ENCODE measurements around the gene TMEM44. TPM values are rescaled to one million over a fixed set of nuclear protein-coding genes. Genes with fewer than 3 reads are reported as not detected.
"Not testable (repeated sequence)": the region's sequence is repeated elsewhere in the genome, so short reads cannot be mapped to it uniquely, and the experiment has no call there.

The TMEM44 gene
- total RNA-seq, 2 donors from 2014 or later: 46.1 to 68.2 TPM

DNA sequence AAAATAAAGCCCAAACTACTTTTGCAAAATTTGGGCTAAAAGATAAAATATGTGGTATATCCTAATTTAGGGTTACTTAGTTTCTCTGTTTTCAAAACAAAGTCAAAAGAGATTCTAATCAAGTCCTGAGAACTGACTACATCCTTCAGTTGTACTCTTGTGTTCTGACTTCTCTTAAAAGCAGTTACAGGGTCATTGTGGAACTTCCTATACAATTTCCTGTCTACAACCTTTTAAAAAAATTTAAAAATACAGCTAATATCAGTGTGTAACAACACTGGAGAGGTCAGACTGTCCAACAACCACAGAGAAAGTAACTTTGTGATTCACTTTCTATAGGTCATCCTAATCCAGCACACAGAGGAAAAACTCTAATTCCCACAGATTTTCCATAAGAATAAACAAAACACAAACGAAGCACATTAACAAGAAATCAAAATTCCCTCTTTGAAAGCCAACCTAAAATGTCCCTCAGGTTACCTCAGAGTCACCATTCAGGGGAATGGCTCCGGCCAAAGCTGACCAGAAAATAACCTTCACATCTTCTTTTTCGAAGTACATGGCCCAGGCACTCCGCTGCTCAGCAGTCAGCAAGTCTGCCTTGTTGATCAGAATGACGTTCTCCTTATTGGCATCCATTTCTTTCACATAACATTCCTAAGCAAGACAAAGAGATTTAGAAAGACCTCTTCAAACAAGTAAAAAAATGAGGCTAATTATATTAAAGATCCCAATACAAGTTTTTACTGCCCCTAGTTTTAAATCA, 25.4 kb upstream of the TMEM44 start:
- ATAC-seq (no peak), DNase-seq (no peak)
- intact Hi-C loops (cut with DNase I, micrococcal nuclease): no loop called here

DNA sequence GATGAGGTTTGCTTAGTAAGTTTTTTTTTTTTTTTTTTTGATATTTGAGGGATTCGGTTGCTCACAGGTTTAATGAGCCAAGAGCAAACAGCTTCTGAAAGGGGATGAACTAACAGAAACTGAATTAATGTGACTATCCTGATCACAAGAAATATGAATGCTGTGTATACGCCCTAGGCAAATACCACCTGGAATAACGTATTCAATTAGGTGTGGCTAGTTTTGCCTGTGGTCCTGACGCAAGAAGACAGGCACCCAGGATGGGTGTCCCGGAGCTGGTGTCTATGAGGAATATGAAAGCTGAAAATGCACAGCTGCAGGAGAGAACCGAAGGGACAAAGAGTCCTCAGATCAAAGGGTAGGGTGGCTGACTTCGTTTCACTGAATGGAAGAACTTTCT, 24.2 kb upstream of the TMEM44 start:
- DNase-seq (no peak), ATAC-seq (peak; percentile 96)
- intact Hi-C loops (cut with DNase I, micrococcal nuclease): no loop called here

DNA sequence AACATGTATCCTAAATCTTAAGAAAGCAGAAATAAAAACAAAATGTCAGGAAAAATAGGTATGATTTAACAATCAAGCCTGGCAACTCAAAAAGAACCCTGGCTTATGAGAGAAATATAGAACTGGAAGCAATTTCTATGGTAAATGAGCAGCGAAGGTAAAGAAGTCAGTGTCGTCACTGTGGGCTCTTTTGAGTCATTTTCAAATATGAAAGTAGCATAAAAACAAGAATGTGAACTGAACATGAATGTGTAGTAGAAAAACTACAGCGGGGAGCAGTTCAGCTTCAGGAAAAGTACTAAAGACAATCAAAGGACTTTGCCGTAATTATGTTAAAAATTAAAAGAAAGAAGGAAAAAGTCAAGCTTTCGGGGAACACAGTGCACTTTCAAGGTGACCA, 21.2 kb upstream of the TMEM44 start:
- DNase-seq: no peak
- intact Hi-C loops (cut with DNase I, micrococcal nuclease): no loop called here
- ATAC-seq: no peak

DNA sequence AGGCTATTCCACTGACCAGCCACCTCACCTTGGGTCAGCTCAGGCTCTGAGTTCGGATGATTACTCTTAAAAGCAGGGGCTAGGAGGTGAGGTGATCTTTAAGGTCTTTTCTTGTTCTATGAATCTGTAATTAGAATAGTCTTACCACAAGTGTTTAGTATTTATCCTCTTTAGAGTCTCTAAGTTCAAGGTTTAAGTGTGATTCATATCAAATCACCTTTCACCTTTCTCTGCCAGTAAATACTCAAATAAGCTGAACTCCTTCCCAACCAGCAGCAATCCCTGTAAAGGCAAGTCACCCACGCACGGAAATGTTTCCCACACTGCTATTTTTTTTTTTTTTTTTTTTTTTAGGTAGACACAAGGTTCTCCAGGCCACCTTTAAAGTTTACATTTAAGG, 14.5 kb upstream of the TMEM44 start:
- intact Hi-C loops (cut with DNase I, micrococcal nuclease): no loop called here
- DNase-seq: no peak
- ATAC-seq: peak; percentile 57

DNA sequence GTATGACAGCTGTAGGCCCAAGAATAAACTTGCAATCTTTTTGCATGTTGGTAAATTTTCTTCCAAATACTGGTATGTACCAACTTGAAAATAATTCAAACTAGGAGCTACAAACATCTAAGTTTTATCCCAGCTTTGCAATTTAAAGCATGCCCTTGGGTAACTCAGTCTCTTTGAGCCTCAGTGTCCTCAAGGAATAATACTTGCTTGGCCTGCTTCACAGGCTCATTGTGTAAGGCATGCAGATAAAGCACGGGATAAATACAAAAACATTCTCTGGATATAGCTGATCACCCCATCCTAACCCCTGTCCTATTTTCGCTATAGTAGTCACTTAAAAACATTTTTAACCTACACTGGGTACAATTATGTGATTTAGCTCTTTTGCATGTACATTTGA, 9.6 kb upstream of the TMEM44 start:
- DNase-seq: no peak
- intact Hi-C loops (cut with DNase I, micrococcal nuclease): no loop called here
- ATAC-seq: no peak

DNA sequence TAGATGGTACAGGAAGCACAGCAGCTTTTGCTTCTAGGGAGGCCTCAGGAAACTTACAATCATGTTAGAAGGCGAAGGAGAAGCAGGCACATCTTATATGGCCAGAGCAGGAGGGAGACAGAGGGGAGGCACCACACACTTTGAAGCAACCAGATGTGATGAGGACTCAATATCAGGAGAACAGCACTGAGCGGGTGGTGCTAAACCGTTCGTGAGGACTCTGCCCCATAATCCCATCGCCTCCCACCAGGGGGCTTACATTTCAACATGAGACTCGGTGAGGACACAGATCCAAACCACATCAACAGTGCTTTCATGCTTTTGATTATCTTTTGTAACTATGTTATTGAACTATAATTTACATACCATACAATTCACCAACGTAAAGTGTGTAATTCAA, 7.6 kb upstream of the TMEM44 start:
- ATAC-seq (no peak), DNase-seq (no peak)
- intact Hi-C loops (cut with DNase I, micrococcal nuclease): no loop called here

DNA sequence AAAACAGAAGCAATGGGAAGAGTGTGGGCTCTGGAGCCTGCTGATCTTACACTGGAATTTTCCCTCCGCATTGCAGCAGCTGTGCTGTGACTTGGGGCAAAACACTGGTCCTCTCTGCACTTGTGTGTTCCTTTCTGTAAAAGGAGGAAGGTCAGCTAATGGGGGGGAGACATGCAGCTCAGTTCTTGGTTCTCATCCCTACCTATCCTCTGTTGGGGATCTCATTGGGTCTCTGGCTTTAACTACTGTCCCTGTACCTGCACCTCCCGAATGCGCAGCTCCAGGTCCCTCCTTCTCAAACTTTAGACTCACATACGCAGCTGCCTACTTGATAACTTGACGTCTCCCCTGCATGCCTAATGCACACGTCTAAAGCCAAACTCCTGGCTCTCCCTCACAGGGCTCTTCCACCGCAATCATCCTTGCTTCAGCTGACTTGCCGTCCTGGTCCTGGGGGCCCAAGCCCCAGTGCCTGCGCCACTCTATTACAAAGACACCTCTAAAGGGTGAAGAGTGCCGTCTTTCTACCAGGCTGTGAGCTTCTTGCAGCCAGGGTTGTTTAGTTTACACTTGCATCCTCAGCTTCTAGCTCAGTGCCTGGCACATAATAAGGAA, 5.9 kb upstream of the TMEM44 start:
- intact Hi-C loops (cut with DNase I, micrococcal nuclease): no loop called here
- DNase-seq (no peak), ATAC-seq (no peak)

DNA sequence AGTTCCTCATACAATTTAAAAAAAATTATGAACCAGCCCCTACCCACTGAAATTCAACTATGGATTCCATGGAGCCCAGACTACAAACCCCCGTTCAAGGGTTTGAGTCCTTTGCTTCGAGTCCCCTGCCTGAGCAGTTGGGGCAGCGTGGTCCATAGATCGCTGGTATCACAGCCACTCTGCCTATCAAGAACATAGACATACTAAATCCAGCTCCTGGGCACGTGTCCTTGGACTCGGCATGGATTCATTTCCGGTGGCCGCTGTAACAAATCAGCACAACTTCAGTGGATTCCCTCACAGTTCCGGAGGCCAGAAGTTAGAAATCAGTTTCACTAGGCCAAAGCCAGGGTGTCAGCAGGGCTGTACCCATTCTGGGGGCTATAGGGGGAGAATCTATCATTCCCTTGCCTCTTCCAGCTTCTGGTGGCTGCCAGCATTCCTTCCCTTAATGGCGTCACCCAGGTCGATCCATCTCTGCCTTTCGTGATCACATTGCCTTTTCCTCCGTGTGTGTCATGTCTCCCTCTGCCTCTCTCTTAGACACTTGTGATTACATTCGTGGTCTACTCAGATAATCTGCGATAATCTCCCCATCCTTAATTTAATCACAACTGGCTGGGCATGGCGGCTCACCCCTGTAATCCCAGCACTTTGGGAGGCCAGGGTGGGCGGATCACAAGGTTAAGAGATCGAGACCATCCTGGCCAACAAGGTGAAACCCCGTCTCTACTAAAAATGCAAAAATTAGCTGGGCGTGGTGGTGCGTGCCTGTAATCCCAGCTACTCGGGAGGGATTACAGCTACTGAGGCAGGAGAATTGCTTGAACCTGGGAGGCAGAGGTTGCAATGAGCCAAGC, 4.6 kb upstream of the TMEM44 start:
- intact Hi-C loops (cut with DNase I, micrococcal nuclease): no loop called here
- ATAC-seq: no peak
- no peak for DNase-seq

DNA sequence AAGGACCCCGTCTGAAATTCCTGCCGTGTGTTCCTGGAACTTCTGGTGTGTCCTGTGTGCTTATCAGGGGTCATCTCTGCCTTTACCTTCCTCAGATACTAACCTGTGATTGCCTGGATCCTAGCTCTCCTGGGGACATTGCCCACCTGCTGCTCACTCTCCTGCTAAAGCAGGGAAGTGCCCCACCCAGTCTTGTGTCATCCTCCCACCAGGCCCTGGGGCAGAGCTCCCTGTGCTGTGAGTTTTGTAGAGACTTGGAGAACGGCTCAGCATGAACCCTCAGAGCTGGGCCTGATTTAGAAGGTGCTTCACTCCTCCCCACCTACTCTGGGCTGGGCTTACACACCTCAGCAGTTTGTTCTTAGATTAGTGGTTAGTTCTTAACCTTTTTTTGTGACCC, 3.8 kb upstream of the TMEM44 start:
- intact Hi-C loops (cut with DNase I, micrococcal nuclease): no loop called here
- ATAC-seq (no peak), DNase-seq (no peak)

DNA sequence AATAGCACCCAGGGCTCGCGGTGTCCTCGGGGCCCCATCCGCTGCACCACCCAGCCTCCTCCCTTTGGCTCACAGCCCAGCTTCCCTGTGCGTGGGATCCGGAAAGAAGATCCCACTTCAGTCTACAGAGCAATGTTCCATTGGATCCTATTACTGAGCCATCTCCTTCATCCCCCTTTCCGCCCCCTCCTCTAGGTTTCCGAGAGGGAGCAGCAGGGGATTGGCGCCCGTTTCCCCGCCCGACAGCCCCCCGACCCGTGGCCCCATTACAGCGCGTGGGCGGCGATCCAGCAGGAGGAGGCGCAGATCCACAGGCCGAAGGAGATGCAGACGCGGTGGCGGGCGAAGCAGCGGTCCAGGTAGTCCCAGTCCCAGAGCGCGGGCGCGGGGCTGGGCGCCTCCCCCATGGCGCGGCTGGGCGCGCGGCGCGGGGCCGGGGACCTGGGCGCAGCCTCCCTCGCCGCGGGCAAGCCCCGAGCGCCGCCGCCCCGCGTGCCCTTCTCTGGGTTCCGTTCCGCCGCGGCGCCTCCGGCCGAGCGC, 340 bp downstream of the TMEM44 start:
- ATAC-seq (peak; percentile 64), DNase-seq (peak; percentile 79 to 82)
- intact Hi-C loops (cut with DNase I, micrococcal nuclease): no loop called here

DNA sequence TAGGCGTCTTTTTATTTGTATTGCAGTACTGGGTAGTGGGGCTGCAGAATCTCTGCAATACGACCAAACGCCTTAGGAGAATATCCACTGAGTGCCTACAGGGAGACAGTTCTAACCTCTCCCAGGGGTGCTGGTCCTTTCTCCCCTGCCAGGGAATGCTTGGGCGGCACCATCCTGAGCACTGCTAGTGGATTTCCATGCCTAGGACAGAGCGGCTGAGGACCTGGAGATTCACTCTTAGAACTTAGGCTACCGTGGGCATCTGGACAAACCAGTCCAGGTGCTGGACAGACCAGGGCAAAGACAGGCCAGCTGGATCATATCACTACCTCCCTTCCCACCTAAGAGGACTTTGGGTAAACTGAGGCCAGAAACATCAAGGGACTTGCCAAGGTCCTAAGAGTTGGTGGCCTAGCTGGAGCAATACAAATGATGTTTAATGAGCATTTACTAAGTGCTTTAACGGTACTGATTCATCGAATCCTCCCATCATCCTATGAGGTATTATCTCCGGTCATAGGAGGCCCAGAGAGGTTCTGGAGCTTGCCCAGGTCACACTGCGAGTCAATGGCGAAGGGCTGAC, 902 bp downstream of the TMEM44 start:
- intact Hi-C loops (cut with DNase I, micrococcal nuclease): no loop called here
- DNase-seq (no peak), ATAC-seq (no peak)

DNA sequence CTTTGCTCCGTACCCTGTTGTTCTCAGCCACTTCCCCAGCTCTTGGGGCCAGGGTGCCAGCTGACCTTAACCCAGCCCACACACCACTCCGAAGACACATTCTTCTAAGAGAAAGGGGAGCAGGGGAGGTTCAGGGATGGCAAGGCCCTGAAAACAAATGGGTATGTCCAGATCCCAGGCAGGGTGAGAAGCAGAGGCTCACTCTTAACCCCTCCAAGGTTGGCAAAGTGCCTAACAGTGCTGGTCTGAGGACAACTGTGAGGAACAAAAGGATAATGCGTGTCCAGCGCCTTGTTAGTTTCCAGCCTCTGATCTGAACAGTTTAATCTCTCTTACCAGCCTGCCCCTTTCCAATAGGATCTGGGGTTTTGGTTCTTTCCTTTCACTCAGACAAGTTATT, 1.5 kb downstream of the TMEM44 start:
- ATAC-seq (no peak), DNase-seq (no peak)

DNA sequence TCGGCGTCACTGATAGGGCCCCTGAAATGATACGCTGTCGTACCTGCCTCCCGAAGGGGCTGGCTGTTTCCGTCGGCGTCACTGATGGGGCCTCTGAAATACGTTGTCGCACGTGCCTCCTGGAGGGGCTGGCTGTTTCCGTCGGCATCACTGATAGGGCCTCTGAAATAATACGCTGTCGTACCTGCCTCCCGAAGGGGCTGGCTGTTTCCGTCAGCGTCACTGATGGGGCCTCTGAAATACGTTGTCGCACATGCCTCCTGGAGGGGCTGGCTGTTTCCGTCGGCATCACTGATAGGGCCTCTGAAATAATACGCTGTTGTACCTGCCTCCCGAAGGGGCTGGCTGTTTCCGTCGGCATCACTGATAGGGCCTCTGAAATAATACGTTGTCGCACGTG, 2.5 kb downstream of the TMEM44 start:
- intact Hi-C loops (cut with DNase I, micrococcal nuclease); ATAC-seq; DNase-seq: not testable (repeated sequence)

More for the DNA sequence above, 1.5 kb downstream of the TMEM44 start:
- intact Hi-C loops (cut with DNase I, micrococcal nuclease): no loop called here

DNA sequence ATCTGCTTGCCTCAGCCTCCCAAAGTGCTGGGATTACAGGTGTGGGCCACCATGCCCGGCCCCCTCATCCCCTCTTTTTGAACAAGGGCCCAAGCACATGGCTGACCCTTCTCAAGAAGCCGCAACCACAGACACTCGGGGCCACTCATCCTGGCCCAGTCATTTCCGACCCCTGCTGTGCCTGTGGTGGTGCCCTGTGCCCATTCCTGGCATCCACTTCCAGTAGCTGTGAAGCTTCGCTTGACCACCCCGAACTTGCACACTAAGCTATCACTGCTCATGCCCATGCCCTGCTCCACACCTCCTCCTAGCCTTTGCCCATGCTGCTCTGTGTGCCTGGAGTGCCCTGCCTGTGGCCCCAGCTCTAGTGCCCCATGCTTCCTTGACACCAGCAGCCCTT, 8.3 kb downstream of the TMEM44 start:
- no peak for DNase-seq
- intact Hi-C loops (cut with DNase I, micrococcal nuclease): no loop called here
- ATAC-seq: no peak

DNA sequence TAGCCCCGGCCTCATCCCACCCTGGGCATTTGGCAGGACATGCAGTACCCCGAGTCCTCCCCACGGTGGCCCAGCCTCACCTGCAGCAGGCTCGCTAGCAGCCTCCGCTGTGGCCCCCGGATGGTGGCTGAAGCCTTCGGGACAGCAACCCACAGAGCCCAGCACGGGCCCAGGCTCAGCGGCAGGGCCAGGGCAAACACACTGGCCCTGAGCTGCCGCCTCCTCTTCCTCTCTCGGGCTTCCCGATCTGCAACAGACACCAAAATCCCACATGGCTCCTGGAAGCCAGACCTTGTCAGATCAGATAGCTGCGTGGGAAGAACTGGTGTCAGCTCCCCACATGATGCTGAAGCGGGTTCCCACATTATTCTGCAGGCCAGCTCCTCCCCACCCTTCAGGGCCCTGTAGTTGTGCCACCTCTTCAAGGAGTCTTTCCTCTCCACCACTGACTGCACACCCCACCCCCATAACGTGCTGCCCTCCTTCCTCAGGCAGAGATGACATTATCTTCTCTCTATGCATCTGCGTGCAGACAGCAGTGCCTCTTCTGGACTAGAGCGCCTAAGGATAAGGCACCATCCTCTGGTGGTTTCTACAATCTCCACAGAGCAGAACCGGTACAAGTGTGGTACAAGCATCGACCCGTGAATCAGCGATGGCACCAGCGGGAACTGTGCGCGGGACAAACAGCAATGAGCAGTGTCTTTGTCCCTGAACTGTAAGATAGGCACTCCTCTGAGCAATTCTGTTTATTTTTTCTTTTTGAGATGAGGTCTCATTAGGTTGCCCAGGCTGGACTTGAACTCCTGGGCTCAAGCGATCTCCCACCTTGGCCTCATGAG, 9.5 kb downstream of the TMEM44 start:
- intact Hi-C loops (cut with DNase I, micrococcal nuclease): no loop called here
- no peak for ATAC-seq

DNA sequence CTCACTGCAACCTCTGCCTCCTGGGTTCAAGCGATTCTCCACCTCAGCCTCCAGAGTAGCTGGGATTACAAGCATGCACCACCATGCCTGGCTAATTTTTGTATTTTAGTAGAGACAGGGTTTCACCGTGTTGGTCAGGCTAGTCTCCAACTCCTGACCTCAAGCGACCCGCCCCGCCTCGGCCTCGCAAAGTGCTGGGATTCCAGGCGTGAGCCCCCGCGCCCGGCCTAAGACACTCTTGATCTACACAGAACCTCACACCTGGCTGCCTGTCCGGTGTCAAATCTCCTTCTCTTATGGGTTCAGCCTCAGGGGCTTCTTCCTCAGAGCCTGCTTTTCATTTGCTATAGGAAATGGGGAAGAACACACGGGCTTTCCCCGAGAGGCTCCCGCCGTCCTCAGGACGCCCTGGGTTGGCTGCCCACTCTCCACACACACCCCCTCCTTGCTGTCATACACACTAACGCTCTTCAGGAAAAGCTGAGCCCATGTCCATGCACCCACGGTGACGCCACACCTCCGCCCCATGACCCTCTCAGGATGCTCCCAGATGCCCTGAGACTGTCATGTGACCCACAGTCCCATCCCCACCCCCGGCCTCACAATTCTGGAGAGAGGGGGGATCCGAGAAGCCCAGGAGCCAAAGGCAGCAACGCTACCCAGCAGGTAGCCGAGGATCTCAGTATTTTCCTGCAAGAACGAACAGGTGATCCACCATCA, 10.4 kb downstream of the TMEM44 start:
- intact Hi-C loops (cut with DNase I, micrococcal nuclease): no loop called here
- no peak for ATAC-seq
- no peak for DNase-seq

More for the DNA sequence above, 9.5 kb downstream of the TMEM44 start:
- DNase-seq: no peak

DNA sequence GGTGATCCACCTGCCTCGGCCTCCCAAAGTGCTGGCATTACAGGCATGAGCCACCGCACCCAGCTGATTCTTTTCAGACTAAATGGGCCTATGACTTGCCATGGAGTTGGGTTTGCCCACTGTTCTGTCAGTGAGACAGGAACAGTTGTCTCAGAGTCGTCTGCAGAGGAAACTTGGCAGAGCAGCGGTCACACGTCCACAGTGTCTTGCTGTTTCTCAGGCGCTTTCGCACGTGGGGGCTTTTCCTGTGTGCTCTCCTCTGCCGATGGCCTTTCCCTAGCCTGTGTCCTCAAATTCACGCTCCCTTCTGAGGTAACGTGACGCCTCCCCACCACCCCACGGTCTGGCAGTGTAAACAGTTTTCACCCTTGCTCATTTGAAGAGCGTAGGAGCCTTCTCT, 11.3 kb downstream of the TMEM44 start:
- ATAC-seq (no peak), DNase-seq (no peak)
- intact Hi-C loops (cut with DNase I, micrococcal nuclease): no loop called here

DNA sequence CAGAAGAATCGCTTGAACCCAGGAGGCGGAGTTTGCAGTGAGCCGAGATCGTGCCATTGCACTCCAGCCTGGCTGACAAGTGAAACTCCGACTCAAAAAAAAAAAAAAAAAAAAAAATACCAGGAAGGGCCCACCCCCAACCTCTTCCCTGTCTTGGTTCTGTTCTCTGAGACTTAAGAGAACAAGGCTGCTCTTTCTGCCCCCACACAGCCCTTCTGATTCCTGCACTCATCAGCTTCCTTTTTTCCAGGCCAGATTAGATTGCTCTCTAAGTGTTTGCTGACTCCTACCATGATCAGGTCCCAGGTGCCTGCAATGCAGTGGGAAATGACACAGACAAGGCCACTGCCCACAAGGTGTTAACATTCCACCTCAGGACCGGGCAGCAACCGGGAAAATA, 13.0 kb downstream of the TMEM44 start:
- no peak for DNase-seq
- ATAC-seq: no peak
- intact Hi-C loops (cut with DNase I, micrococcal nuclease): no loop called here
